K562 (cell line): Measurements from ENCODE around the gene CAPN2. TPM values are rescaled to one million over a fixed set of nuclear protein-coding genes. Genes with fewer than 3 reads are reported as not detected.

ENCODE experiments used
- ATAC-seq: fragments of 200-7000 bp; cut with Tn5 transposase; 3 replicates; pipeline ENCODE4 v1.9.1; 2020; ENCODE audit warnings: moderate library complexity
- BruUV-seq: library from RNA; stranded (reverse); fragments of 400-500 nt; replicated peaks from 2 replicates; lab custom pipeline; 2021; lab: Mats Ljungman, UMichigan
- CTCF ChIA-PET: fragments of 300-600 bp; formaldehyde crosslinking; extraction: SDS; loops from one replicate; lab custom pipeline; 2021; ENCODE audit warnings: low intra/inter-chr PET ratio; lab: Yijun Ruan, JAX
- POLR2A ChIA-PET: fragments of 300-600, 350-650 bp; sonication (Branson Sonifier 250); formaldehyde crosslinking; extraction: SDS; loops from one replicate; lab custom pipeline; 2021; ENCODE audit warnings: antibody characterized with exemption, inconsistent platforms; lab: Yijun Ruan, JAX
- DNase-seq, 4 experiments: peaks; one replicate each; pipeline versions ENCODE4 v3.0.0 to v3.0.0-alpha.2; 2011 to 2018; ENCODE audit warnings: low spot score in 3 of 4, mixed read lengths in 3 of 4; ENCODE audit errors: extremely low read depth in 1 of 4
- FAIRE-seq: peaks from 2 replicates; lab custom pipeline; 2011; peaks lifted over from hg19 to GRCh38; lab: Jason Lieb, UNC
- H2AFZ ChIP-seq: 2 replicates; pipeline ENCODE4 v1.6.0; 2011; ENCODE audit warnings: low read depth, low read length, control low read depth, inconsistent platforms
- H3K27ac ChIP-seq: fragments of 200-600 bp; 3 replicates; pipeline ENCODE4 v1.8.0; 2011; ENCODE audit warnings: low read depth, mild to moderate bottlenecking, control low read depth, inconsistent platforms, low read length, moderate library complexity, mixed read lengths; ENCODE audit errors: extremely low read depth
- H3K27me3 ChIP-seq, 2 experiments: fragments of 300-600 bp in 1 of 2; 2 replicates in 1 of 2; 3 replicates in 1 of 2; pipeline versions ENCODE4 v1.6.0 to v1.8.0; 2011; ENCODE audit warnings: inconsistent platforms in 2 of 2, low read length in 2 of 2, mild to moderate bottlenecking in 1 of 2, mixed read lengths in 1 of 2, moderate library complexity in 1 of 2; ENCODE audit not compliant: control insufficient read depth in 2 of 2, insufficient read depth in 2 of 2
- H3K36me3 ChIP-seq: fragments of 300-600 bp; 3 replicates; pipeline ENCODE4 v1.8.0; 2011; ENCODE audit warnings: mild to moderate bottlenecking, low read length, inconsistent platforms; ENCODE audit not compliant: control insufficient read depth, insufficient read depth
- H3K4me1 ChIP-seq, 2 experiments: fragments of 200-600 bp in 1 of 2; replicated peaks in 1 of 2; 2 replicates in 1 of 2; 3 replicates in 1 of 2; pipeline versions ENCODE4 v1.5.1 to v1.8.0; 2011; ENCODE audit warnings: inconsistent platforms in 2 of 2, low read length in 2 of 2, mild to moderate bottlenecking in 1 of 2, mixed read lengths in 1 of 2, moderate library complexity in 1 of 2; ENCODE audit not compliant: control insufficient read depth in 2 of 2, insufficient read depth in 2 of 2
- H3K4me2 ChIP-seq: 2 replicates; pipeline ENCODE4 v1.6.1; 2011; ENCODE audit warnings: low read length, control low read depth, inconsistent platforms, mixed read lengths; ENCODE audit not compliant: insufficient read depth
- H3K4me3 ChIP-seq: fragments of 200-600 bp; sonication (generic), shearing (Covaris generic); 2 replicates; pipeline ENCODE4 v1.5.1; 2016; ENCODE audit warnings: control low read depth, inconsistent platforms
- H3K79me2 ChIP-seq: fragments of 200-600 bp; 3 replicates; pipeline ENCODE4 v1.8.0; 2011; ENCODE audit warnings: low read length, inconsistent platforms; ENCODE audit not compliant: control insufficient read depth, insufficient read depth
- H3K9ac ChIP-seq, 2 experiments: 2 replicates each; pipeline versions ENCODE4 v1.6.0 to v1.6.1; 2011; ENCODE audit warnings: low read depth in 2 of 2, low read length in 2 of 2, control low read depth in 1 of 2, inconsistent platforms in 1 of 2, mild to moderate bottlenecking in 1 of 2, mixed read lengths in 1 of 2; ENCODE audit not compliant: insufficient read depth in 1 of 2
- H3K9me1 ChIP-seq: one replicate; pipeline ENCODE4 v1.6.0; 2011; ENCODE audit warnings: inconsistent platforms, mild to moderate bottlenecking, low read length, moderate library complexity; ENCODE audit not compliant: control insufficient read depth, insufficient read depth
- H3K9me3 ChIP-seq: replicated peaks from 2 replicates; pipeline ENCODE4 v1.5.1; 2011; ENCODE audit warnings: low read depth, low read length, inconsistent platforms; ENCODE audit not compliant: control insufficient read depth, insufficient read depth
- H4K20me1 ChIP-seq: replicated peaks from 2 replicates; pipeline ENCODE4 v1.6.1; 2011; ENCODE audit warnings: low read length, inconsistent platforms, mixed read lengths; ENCODE audit not compliant: control insufficient read depth, insufficient read depth
- CBX5 ChIP-seq: IDR thresholded peaks from 2 replicates; pipeline ENCODE4 v1.6.1; 2014; ENCODE audit warnings: low read depth, borderline replicate concordance
- FOS ChIP-seq: IDR thresholded peaks from 3 replicates; pipeline ENCODE4 v1.6.1; 2011; ENCODE audit not compliant: insufficient read length; ENCODE audit errors: extremely low read depth
- JUND ChIP-seq, 2 experiments: IDR thresholded peaks; 2 replicates in 1 of 2; 3 replicates in 1 of 2; pipeline ENCODE4 v1.6.1; 2011; ENCODE audit warnings: borderline replicate concordance in 2 of 2, low read depth in 2 of 2, low read length in 2 of 2, improper control_type of control experiment in 1 of 2, missing biosample characterization in 1 of 2, missing genetic modification characterization in 1 of 2, missing genetic modification reagents in 1 of 2
- MEIS2 ChIP-seq: fragments of 450-650 bp; IDR thresholded peaks from 2 replicates; pipeline ENCODE4 v1.6.1; 2014; ENCODE audit warnings: mild to moderate bottlenecking; ENCODE audit not compliant: partially characterized antibody
- NFIC ChIP-seq: fragments of 450-650 bp; IDR thresholded peaks from 2 replicates; pipeline ENCODE4 v1.6.1; 2017; ENCODE audit warnings: mild to moderate bottlenecking, inconsistent platforms
- NFIX ChIP-seq: fragments of 250-450 bp; sonication (Bioruptor Pico); IDR thresholded peaks from 2 replicates; pipeline ENCODE4 v1.4.0; 2020; ENCODE audit warnings: low read depth, mild to moderate bottlenecking, moderate library complexity
- NFYB ChIP-seq: IDR thresholded peaks from 2 replicates; pipeline ENCODE4 v1.6.1; 2011; ENCODE audit warnings: mild to moderate bottlenecking, moderate library complexity; ENCODE audit not compliant: insufficient read length; ENCODE audit errors: extremely low read depth
- RBM15 ChIP-seq: fragments of 200-400 bp; formaldehyde crosslinking; IDR thresholded peaks from 2 replicates; pipeline ENCODE4 v1.6.1; 2018; ENCODE audit warnings: mild to moderate bottlenecking, low read length, moderate library complexity; ENCODE audit not compliant: insufficient read depth
- ZC3H8 ChIP-seq: fragments of 450-650 bp; IDR thresholded peaks from 2 replicates; pipeline ENCODE4 v1.6.1; 2017
- ZNF134 ChIP-seq: fragments of 250-450 bp; sonication (Bioruptor Pico); conservative IDR thresholded peaks from 2 replicates; pipeline ENCODE4 v1.4.0; 2020
- ZNF431 ChIP-seq: sonication (generic); formaldehyde crosslinking; IDR thresholded peaks from 2 replicates; pipeline ENCODE4 v1.8.0; 2022; ENCODE audit warnings: mild to moderate bottlenecking, missing genetic modification reagents
- WGBS: fragments of 100-300 bp; shearing (Covaris generic); methylation state at CpG from one replicate; pipeline ENCODE4 v1.1.6; 2016; ENCODE audit warnings: low coverage, mixed read lengths; ENCODE audit not compliant: insufficient coverage; ENCODE audit errors: missing lambda C conversion rate; 5-methylcytosine and 5-hydroxymethylcytosine counted together
- in situ Hi-C: fragments of 300-500 bp; cut with MboI; formaldehyde crosslinking; loops from 4 replicates; pipeline ENCODE4 v1.15.0; 2018; ENCODE audit warnings: inconsistent platforms, mixed read lengths
- intact Hi-C: fragments of 100-400 bp; cut with micrococcal nuclease; formaldehyde crosslinking; loops from 2 replicates; pipeline ENCODE4 v1.14.2; 2022
- polyA plus RNA-seq, 8 experiments: library from polyadenylated mRNA; depleted of rRNA in 4 of 8; stranded (reverse) in 5 of 8; unstranded in 3 of 8; fragments of >200 nt; fragmentation: Nextera tagmentation in 2 of 8; fragmentation: Illumina TruSeq in 1 of 8; extraction: Ambion mirVana in 2 of 8; extraction: Trizol in 1 of 8; gene quantifications; 2 replicates each; pipeline versions ENCODE4 v1.2.1 to v1.2.3, GENCODE V29; 2011 to 2014; ENCODE audit warnings: inconsistent platforms in 1 of 8, missing spikeins in 1 of 8
- total RNA-seq, 7 experiments: library from RNA; depleted of rRNA in 6 of 7; stranded (reverse); fragments of >200 nt in 6 of 7; fragmentation: Illumina TruSeq in 2 of 7; extraction: Trizol in 2 of 7; gene quantifications; 2 replicates each; pipeline versions ENCODE4 v1.2.1 to v1.2.3, GENCODE V29; 2011 to 2021; ENCODE audit warnings: low replicate concordance in 1 of 7
- TF ChIP-seq, protein P1 (sequence below): sonication (generic); formaldehyde crosslinking; IDR thresholded peaks from 2 replicates; pipeline ENCODE4 v1.8.0; 2022; ENCODE audit warnings: missing genetic modification reagents, mild to moderate bottlenecking, moderate library complexity, borderline replicate concordance
- TF ChIP-seq, protein P2 (sequence below), 2 experiments: IDR thresholded peaks; 2 replicates each; pipeline ENCODE4 v1.6.1; 2011; ENCODE audit warnings: borderline replicate concordance in 1 of 2, control low read depth in 1 of 2, low read depth in 1 of 2, low read length in 1 of 2, mild to moderate bottlenecking in 1 of 2, mixed read lengths in 1 of 2, moderate library complexity in 1 of 2; ENCODE audit not compliant: insufficient read depth in 1 of 2, insufficient read length in 1 of 2, poor library complexity in 1 of 2, severe bottlenecking in 1 of 2; ENCODE audit errors: extremely low read depth in 1 of 2
- TF ChIP-seq, protein P3 (sequence below), 2 experiments: IDR thresholded peaks in 1 of 2; conservative IDR thresholded peaks in 1 of 2; 2 replicates each; pipeline ENCODE4 v1.6.1; 2016; ENCODE audit warnings: low read depth in 2 of 2, mild to moderate bottlenecking in 1 of 2, missing compliant biosample characterization in 1 of 2, missing genetic modification characterization in 1 of 2, moderate library complexity in 1 of 2

The CAPN2 gene
- total and polyA plus RNA-seq, 9 of the 15 experiments (the other 6 are each of a cell fraction or from before 2014, with no cell fraction given): 24.6 to 157 (median 101) TPM

DNA sequence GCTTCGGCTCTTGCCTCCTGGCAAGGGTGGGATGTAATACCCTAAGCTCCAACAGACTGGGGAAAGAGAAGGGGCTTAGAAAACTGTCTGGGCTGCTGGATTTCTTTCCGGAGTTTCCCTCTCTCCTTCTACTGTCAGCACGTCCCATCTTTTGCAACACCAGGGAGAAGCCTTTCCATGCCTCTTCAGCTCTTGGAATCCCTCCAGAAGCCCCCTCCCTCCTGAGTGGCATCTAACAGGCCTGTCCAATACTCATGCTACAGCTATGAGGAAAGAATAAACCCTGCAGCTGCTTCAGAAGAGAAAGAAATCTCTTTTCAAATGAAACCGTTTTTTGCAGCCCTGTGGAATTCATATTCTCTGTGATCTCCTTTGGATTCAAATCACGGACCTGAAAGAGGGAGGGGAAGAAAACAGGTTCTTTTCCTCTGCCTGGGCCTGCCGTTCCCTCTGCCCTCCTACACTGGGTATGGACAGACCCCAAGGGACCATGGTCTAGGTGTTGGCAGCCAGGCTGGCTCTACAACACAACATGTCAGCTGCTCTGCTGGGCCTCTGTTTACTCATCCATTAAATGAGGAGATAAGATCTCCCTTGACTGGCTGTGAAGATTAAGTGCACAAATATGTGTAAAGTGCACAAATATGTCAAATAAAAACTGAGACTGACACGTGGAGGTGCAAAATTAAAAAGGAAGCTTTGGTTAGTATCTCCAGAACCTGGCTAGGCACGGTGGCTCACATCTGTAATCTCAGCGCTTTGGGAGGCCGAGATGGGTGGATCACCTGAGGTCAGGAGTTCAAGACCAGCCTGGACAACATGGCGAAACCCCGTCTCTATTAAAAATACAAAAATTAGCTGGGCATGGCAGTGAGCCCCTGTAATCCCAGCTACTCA is 6.0 kb upstream of the CAPN2 start:
- Histone ChIP-seq H3K9me1 (no peaks in the 10 kb centered on the region), H3K9ac (peak overlapping the region in 1 of 2 experiments; percentile 31; a peak in 1 of 4 replicates), H3K36me3 (no peaks in the 10 kb centered on the region), H4K20me1 (no peaks in the 10 kb centered on the region), H3K4me2 (no peak overlapping the region; the same call in 1 of the 2 replicates), H3K27ac (no peak overlapping the region), H2AFZ (0 out of 2 replicates have a peak overlapping the region, but pooled peaks have one; percentile 20), H3K9me3 (no peaks in the 10 kb centered on the region), H3K79me2 (no peaks in the 10 kb centered on the region), H3K27me3 (no peaks in the 10 kb centered on the region), H3K4me3 (no peak overlapping the region), H3K4me1 (peaks cover 31 to 53% of the 10 kb centered on the region in 2 experiments)
- no peak for FAIRE-seq
- CTCF ChIA-PET: interaction anchor here (0.7 kb wide), 1 partner anchor 14 kb away, joined by 3 read pairs; no protein-coding TSS in a partner anchor
- BruUV-seq: no TSS peak
- ATAC-seq: no peak
- WGBS: 32% methylated on average over 12 of the region's 12 CpGs
- POLR2A ChIA-PET: interaction anchor here (0.9 kb wide), 1 partner anchor 304 kb away, joined by 3 read pairs; no protein-coding TSS in a partner anchor
- peak in 1 of 4 experiments; percentile 4 for DNase-seq
- in situ Hi-C loops: loop anchor here (25.0 kb wide), 1 partner anchor 206 kb away; no protein-coding TSS in a partner anchor
- intact Hi-C loops: loop anchor here (5.0 to 10.0 kb wide), 2 partner anchors 86 to 1218 kb away; partner anchors contain the start of gene DNAH14
- TF ChIP-seq RBM15 (no peak), FOS (no peak), ZNF134 (CRISPR knock-in tag) (no peak), JUND (IDR thresholded peaks at IDR 0.05; ENCODE audit: borderline replicate concordance, low read depth, low read length) (peak; percentile 0; the same call in 1 of the 2 replicates), JUND (tag; IDR thresholded peaks at IDR 0.05; ENCODE audit: borderline replicate concordance, low read depth, low read length) (no peak), ZC3H8 (no peak), MEIS2 (peak; percentile 67), NFIC (0 out of 2 replicates have a peak, but pooled peaks have one; percentile 42), CBX5 (no peak), ZNF431 (CRISPR knock-in tag) (no peak), NFIX (CRISPR knock-in tag) (no peak), NFYB (no peak)
- TF ChIP-seq, protein P1, sequence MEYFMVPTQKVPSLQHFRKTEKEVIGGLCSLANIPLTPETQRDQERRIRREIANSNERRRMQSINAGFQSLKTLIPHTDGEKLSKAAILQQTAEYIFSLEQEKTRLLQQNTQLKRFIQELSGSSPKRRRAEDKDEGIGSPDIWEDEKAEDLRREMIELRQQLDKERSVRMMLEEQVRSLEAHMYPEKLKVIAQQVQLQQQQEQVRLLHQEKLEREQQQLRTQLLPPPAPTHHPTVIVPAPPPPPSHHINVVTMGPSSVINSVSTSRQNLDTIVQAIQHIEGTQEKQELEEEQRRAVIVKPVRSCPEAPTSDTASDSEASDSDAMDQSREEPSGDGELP: no peak
- TF ChIP-seq, protein P2, sequence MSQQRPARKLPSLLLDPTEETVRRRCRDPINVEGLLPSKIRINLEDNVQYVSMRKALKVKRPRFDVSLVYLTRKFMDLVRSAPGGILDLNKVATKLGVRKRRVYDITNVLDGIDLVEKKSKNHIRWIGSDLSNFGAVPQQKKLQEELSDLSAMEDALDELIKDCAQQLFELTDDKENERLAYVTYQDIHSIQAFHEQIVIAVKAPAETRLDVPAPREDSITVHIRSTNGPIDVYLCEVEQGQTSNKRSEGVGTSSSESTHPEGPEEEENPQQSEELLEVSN (IDR thresholded peaks at IDR 0.05; ENCODE audit: borderline replicate concordance in 1 of 2, extremely low read depth in 1 of 2, insufficient read depth in 1 of 2, insufficient read length in 1 of 2, low read depth in 1 of 2, low read length in 1 of 2, poor library complexity in 1 of 2, severe bottlenecking in 1 of 2): no peak
- TF ChIP-seq, protein P3, sequence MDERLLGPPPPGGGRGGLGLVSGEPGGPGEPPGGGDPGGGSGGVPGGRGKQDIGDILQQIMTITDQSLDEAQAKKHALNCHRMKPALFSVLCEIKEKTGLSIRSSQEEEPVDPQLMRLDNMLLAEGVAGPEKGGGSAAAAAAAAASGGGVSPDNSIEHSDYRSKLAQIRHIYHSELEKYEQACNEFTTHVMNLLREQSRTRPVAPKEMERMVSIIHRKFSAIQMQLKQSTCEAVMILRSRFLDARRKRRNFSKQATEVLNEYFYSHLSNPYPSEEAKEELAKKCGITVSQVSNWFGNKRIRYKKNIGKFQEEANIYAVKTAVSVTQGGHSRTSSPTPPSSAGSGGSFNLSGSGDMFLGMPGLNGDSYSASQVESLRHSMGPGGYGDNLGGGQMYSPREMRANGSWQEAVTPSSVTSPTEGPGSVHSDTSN (CRISPR knock-in tag; IDR thresholded peaks at IDR 0.05; ENCODE audit: low read depth): no peak
- TF ChIP-seq, protein P3 (tag; conservative IDR thresholded peaks at IDR 0.05; ENCODE audit: low read depth): 0 out of 2 replicates have a peak, but pooled peaks have one; percentile 25
